GM20000 (cell line): Measurements from ENCODE around the gene RPS6KA1.
"Not testable (repeated sequence)": the region's sequence is repeated elsewhere in the genome, so short reads cannot be mapped to it uniquely, and the experiment has no call there.

Source experiments
- DNase-seq: peaks from one replicate; pipeline ENCODE4 v3.0.0; 2012; ENCODE audit warnings: low spot score
- TF ChIP-seq, protein P1 (sequence below): IDR thresholded peaks from 2 replicates; pipeline ENCODE4 v1.5.1; 2012; ENCODE audit warnings: mild to moderate bottlenecking, control low read depth; ENCODE audit errors: extremely low read depth, missing control alignments

Gene RPS6KA1

DNA sequence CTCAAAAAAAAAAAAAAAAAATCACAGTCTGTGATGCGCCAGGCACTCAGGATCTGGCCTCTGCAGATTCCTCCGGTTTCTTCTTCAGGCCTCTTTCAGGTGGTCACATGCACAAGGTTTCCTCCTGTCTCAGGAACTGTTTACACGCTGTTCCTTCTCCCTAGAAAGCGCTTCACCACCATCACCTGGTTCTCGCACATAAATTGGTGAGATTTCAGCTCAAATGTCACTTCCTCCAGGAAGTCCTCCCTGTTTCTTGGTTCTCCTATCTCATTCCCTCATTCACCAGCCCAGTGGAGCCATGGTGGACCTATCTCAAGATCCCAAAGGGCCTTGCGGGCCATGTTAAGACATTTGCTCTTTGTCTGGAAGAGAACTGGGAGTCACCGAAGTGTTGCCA, 30.7 kb upstream of the RPS6KA1 start:
- TF ChIP-seq, protein P1, sequence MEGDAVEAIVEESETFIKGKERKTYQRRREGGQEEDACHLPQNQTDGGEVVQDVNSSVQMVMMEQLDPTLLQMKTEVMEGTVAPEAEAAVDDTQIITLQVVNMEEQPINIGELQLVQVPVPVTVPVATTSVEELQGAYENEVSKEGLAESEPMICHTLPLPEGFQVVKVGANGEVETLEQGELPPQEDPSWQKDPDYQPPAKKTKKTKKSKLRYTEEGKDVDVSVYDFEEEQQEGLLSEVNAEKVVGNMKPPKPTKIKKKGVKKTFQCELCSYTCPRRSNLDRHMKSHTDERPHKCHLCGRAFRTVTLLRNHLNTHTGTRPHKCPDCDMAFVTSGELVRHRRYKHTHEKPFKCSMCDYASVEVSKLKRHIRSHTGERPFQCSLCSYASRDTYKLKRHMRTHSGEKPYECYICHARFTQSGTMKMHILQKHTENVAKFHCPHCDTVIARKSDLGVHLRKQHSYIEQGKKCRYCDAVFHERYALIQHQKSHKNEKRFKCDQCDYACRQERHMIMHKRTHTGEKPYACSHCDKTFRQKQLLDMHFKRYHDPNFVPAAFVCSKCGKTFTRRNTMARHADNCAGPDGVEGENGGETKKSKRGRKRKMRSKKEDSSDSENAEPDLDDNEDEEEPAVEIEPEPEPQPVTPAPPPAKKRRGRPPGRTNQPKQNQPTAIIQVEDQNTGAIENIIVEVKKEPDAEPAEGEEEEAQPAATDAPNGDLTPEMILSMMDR: no peak
- DNase-seq: no peak

DNA sequence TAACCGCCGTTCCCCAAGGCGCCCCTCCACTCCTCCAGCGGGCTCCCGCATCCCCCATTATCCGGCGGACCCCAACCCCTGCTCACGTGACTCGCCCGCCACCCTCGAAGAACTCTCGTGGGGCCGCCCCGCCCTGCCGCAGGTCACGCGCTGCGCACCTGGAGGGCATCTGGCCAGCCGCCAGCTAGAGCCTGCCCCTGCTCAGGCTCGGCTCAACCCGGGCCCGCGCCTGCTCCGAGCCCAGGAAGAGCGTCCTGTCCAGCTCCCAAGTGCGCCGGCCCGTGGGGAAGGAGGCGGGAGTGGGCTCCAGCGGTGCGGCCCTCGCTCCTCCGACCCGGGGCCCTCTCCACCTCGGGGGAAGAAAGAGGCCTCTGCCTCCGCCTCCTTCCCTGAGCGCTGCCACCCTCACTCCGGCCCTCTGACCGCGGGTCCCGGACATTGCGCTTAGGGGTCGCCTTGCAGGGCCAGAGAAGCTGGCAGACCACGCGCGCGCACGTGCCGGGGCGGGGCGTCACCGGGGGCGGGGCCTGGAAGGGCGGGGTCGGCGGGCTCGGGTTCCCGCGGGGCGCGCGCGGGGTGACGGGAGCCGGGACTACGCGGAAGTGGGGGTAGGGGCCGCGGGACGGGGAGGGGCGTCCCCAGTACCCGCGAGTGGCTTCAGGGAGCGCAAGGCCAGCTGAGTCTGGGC, 28.9 kb upstream of the RPS6KA1 start:
- TF ChIP-seq, protein P1: no peak
- DNase-seq: peak; percentile 97

DNA sequence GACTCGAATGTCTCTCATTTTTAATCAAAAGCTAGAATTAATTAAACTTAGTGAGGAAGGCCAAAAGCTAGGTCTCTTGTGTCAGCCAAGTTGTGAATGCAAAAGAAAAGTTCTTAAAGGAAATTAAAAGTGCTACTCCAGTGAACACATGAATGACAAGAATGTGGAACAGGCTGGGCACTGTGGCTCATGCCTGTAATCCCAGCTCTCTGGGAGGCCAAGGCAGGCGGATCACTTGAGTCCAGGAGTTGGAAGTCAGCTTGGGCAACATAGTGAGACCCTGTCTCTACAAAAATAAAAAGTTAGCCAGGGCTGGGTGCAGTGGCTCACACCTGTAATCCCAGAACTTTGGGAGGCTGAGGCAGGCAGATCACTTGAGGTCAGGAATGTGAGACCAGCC, 18.9 kb upstream of the RPS6KA1 start:
- not testable (repeated sequence) for DNase-seq

DNA sequence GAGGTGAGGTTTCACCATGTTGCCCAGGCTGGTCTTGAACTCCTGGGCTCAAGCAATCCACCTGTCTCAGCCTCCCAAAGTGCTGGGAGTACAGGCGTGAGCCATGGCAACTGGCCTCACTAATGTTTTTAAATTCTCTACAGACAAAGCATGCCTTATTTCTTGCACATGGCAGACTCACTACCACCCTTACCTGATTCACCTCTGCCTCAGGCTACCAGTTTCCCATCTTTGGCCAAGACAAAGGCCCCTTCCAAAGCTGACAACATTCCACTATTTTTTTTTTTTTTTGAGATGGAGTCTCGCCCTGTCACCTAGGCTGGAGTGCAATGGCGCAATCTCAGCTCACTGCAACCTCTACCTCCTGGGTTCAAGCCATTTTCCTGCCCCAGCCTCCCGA, 13.7 kb upstream of the RPS6KA1 start:
- not testable (repeated sequence) for DNase-seq

DNA sequence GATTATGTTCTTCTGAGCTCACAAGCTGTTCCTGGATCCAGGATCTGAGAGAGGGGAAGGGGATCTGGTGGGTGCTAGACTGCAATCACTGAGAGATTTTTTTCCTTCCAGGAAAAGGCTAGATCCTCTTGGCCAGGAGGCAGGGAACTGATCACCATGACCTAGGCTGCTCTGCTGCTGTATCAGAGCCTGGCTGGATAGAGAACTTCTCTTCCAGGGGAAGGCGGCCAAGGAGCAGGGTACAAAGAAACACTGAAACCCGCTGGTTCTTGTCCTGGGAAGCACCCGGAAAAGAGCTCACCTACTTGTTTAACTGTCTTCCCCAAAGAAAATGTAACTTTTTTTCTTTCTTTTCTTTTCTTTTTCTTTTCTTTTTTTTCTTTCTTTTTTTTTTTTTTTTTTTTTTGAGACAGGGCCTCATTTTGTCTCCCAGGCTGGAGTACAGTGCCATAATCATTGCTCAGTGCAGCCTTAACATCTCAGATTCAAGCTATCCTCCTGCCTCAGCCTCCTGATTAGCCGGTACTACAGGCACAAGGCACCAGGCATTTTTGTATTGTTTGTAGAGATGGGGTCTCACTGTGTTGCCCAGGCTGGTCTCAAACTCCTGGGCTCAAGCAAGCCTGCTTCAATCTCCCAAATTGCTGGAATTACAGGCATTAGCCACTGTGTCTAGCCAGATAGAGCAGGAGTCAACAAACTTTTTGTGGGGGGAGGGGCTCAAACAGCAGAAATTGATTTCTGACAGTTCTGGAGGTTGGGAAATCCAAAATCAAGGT, 12.4 kb upstream of the RPS6KA1 start:
- DNase-seq: no peak
- TF ChIP-seq, protein P1: no peak

DNA sequence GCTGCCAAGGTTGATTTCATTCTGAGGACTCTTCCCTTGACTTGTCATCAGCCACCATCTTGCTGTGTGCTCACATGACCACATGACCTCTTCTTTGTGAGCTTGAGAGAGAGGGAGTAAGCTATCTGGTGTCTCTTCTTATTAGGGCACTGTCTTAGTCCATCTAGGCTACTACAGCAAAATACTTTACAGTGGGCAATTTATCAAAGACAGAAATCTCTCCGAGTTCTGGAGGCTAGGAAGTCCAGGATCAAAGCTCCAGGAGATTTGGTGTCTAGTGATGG, 11.9 kb upstream of the RPS6KA1 start:
- TF ChIP-seq, protein P1: no peak
- no peak for DNase-seq

DNA sequence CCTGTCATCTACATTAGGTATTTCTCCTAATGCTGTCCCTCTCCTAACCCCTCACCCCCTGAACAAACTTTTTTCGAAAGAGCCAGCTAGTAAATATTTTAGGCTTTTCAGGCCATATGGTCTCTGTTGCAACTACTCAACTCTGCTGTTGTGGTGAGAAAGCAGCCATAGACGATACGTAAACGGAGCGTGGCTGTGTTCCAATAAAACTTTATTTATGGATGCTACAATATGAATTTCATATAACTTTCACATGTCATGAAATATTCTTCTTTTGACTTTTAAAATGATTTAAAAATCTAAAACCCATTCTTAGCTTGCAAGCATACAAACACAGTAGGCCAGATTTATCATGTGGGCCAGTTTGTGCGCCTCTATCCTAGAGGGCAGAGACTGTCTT, 11.2 kb upstream of the RPS6KA1 start:
- DNase-seq: no peak
- TF ChIP-seq, protein P1: no peak

DNA sequence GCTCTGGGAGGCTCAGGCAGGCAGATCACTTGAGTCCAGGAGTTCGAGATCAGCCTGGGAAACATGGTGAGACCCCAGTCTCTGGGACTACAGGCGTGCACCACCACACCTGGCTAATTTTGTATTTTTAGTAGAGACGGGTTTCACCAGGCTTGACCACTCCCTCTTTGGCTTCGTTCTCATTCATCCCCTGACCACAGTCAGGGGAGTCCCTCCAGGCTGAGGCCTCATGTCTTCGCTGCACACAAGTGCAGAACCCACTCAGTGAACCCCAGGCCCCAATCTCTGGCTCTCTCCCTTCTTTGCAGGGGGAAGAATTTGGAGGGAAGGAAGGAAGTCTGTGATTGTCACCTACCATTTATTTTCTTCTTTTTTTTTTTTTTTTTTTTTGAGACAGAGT, 9.2 kb upstream of the RPS6KA1 start:
- TF ChIP-seq, protein P1: no peak
- DNase-seq: no peak
